Stomach (tissue), 4 donors: ENCODE results near the gene MNAT1.

Experiments
- CTCF ChIP-seq, 7 experiments: fragments of 450-650 bp in 4 of 7; fragments of 200-600 bp in 3 of 7; sonication (generic) in 3 of 7; IDR thresholded peaks; one replicate each; pipeline ENCODE4 v1.5.1; 2016 to 2019; ENCODE audit warnings: antibody characterized with exemption in 7 of 7, control low read depth in 2 of 7, mild to moderate bottlenecking in 1 of 7
- EP300 ChIP-seq: sonication (generic); formaldehyde crosslinking; IDR thresholded peaks from one replicate; pipeline ENCODE4 v1.6.1; 2017; ENCODE audit warnings: antibody characterized with exemption
- POLR2AphosphoS5 ChIP-seq, 3 donors: sonication (generic); formaldehyde crosslinking; IDR thresholded peaks; one replicate each; pipeline ENCODE4 v1.6.1; 2016; ENCODE audit warnings: antibody characterized with exemption in 3 of 3

GRCh38 chr14:60721326-60722106 lies 13.0 kb upstream of the MNAT1 start:
- TF ChIP-seq CTCF (IDR thresholded peaks at IDR 0.05) (peak in 3 of 7 experiments; percentile 17 to 37 (median 25)), POLR2AphosphoS5 (IDR thresholded peaks at IDR 0.05) (no peak), EP300 (no peak)
